NCI-H2227 (cell line): ENCODE measurements around the gene SCN8A.
A peak's percentile ranks its signal among the peaks of the same experiment; 100 is the strongest.
"Not testable (repeated sequence)": the region's sequence is repeated elsewhere in the genome, so short reads cannot be mapped to it uniquely, and the experiment has no call there.

Experiments used
- DNase-seq: peaks from one replicate; lab custom pipeline; 2025; ENCODE audit not compliant: unreplicated experiment; lab: John Stamatoyannopoulos, UW

The SCN8A gene

DNA sequence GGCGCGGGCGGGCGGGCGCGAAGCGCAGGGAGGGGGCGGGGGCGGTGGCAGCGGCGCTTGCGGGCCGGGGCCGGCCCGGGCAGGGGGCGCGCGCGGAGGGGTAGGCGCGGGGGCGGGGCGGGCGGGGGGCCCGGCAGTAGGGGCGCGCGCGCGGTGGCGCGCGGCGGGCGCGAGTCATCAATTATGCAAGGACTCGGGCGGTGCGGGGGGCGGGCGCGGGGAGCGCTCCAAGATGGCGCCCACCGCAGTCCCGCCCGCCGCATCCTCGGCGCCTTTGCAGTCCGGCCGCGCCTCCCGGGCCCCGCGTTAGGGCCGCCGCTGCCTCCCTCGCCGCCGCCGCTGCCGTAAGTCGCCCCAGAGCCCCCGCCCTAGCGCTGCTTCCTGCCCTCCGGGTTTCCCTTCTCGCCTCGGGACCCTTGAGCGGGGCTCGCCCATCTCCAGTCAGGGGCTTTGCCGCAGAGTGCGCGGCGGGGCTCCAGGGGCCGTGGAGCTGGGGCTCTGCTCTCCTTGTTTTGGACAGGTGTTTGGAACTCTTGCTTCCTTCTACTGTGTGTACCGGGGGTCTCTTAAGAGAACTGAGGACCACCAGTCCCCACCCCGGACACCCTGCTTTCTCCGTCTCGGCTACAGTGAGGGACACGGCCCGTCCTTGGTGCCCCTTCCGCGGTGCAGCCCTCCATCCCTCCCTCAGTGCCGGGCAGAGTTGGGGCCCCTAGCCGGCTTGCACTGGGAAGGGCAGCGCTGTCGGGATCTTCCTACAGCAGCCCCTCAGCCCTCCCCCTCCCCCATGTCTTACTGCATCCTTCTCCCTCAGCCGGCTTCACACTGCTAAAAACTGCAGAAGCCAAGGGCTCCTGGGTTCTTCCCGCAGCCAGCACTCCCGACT, at the start of gene SCN8A:
Gene SCN8A (plus strand): TSS at position 218 of the 886 bp plus-strand sequence. CDS start 71,585 bp downstream, outside the sequence.
- DNase-seq = peak; percentile 88

DNA sequence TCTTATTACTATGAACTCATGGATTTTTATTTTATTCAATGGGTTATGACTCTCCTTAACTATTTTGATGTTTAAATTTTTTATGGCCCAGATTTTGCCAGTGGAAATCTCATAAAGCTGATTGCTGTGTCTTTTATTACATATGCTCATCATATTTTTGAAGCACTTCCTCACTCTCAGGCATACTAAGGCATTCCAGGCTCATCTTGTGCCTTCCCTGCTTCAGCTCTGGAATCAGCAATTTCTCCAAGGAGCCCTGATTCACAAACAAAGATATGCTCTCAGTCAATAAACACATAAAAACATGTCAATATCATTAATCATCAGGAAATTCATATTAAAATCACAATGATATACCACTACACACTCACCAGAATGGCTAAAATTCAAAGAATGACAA, 44.9 kb upstream of the SCN8A start:
- DNase-seq = no peak

DNA sequence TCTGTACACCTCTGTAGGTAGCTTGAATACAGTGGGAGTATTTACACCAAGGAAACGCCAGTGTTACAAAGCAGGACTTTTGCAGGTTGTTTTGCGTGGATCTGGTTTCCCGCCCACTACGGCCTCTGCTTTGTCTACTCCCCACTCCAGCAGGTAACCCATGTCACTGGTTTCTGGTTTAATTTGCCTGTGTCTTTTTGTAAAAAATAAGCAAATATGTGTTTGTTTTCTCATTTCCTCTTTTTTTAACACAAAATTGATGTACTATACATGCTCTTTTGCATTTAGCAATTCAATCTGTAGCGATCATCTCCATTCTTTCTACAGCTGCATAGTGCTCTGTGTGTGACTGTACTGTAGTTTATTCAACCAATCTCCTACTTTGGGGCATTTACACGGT, 43.4 kb upstream of the SCN8A start:
- DNase-seq = no peak

DNA sequence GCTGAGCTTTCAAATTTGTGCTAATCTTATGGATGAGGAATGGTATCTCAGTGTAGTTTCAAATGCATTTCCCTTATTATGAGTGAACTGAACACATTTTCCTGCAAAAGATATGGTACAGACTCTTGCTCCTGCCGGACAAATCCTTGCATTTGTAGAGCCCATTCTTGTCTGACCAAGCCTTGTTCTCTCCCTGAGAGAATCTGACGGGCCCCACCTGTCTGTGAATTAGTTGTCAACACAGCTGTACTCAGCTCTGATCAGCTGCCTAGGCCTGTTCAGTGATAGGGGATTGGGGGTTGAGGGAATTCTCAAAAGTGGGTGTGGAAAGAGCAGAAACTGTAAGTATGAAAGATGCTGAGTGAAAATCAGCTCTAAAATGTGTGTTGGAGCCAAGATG, 42.8 kb upstream of the SCN8A start:
- no peak for DNase-seq

DNA sequence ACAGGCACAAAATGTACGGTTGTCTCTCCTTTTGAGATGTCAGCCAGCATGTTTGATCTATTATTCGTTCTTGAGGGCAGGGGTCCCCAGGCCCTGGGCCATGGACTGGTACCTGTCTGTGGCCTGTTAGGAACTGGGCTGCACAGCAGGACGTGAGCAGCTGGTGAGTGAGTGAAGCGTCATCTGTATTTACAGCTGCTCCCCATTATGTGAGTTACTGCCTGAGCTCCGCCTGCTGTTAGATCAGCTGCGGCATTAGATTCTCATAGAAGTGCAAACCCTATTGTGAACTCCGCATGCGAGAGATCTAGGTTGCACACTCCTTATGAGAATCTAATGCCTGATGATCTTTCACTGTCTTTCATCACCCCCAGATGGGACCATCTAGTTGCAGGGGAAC, 41.4 kb upstream of the SCN8A start:
- no peak for DNase-seq

DNA sequence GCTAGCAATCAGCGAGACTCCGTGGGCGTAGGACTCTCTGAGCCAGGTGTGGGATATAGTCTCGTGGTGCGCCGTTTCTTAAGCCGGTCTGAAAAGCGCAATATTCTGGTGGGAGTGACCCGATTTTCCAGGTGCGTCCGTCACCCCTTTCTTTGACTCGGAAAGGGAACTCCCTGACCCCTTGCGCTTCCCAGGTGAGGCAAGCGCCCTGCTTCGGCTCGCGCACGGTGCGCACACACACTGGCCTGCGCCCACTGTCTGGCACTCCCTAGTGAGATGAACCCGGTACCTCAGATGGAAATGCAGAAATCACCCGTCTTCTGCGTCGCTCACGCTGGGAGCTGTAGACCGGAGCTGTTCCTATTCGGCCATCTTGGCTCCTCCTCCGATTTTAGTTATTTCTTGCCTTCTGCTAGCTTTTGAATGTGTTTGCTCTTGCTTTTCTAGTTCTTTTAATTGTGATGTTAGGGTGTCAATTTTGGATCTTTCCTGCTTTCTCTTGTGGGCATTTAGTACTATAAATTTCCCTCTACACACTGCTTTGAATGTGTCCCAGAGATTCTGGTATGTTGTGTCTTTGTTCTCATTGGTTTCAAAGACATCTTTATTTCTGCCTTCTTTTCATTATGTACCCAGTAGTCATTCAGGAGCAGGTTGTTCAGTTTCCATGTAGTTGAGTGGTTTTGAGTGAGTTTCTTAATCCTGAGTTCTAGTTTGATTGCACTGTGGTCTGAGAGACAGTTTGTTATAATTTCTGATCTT, 22.6 kb upstream of the SCN8A start:
- DNase-seq = not testable (repeated sequence)

DNA sequence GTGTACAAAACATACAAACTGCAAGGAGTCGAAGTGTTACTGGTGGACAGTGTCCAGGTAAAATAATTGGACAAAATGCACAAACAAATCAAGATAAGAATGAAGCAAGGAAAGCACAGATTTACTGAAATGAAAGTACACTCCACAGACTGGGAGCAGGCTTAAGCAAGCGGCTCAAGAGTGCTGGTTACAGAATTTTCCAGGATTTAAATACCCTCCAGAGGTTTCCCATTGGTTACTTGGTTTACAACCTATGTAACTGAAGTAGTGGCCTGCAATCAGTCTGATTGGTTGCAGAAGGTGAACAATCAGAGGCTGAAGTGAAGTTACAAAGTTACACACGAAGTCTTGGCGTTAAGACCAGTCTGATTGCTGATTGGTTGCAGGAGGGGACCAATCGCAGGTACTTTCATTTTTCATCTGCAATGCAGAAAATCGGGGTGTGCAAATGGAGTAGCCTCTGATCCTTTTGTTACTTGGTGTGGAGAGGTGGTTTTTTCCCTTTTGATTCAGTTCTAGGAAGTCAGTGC, 11.6 kb upstream of the SCN8A start:
- DNase-seq = no peak

DNA sequence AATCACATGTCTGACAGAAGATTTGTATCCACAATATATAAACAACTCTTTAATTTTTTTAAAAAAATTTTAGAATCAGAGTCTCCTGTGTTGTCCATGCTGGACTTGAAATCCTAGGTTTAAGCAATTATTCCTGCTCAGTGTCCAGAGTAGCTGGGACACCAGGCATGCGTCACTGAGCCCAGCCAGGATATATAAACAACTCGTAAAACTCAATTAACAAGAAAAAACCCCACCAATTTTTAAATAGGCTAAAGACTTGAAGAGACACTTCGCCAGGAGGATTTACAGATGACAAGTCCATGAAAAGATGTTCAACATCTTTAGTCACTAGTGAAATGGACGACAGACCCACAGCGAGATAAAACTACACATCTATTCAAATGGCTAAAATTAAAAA, 2.0 kb upstream of the SCN8A start:
- no peak for DNase-seq

DNA sequence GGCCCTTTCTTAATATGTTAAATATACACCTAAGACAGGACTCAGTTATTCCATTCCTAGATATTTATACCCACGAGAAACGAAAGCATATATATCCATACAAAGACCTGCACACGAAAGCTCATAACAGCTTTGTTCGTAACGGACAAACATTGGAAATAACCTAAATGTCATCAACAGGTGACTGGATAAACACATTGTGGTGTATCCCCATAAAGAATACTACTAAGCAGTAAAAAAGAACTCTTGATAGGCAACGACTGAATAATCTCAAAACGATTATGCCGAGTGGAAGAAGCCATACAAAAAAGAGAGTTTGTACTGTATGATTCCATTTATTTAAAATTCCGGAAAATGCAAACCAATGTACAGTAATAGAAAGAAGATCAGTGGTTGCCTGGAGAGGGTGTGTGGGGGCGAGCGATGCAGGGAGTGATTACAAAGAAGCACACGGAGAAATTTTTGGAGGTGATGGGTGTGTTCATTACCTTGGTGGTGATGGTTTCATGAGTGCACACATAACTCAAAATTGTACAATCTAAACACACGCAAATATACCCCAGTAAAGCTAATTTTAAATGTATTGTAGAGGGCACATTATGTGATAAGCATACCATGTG, 1.4 kb upstream of the SCN8A start:
- no peak for DNase-seq

DNA sequence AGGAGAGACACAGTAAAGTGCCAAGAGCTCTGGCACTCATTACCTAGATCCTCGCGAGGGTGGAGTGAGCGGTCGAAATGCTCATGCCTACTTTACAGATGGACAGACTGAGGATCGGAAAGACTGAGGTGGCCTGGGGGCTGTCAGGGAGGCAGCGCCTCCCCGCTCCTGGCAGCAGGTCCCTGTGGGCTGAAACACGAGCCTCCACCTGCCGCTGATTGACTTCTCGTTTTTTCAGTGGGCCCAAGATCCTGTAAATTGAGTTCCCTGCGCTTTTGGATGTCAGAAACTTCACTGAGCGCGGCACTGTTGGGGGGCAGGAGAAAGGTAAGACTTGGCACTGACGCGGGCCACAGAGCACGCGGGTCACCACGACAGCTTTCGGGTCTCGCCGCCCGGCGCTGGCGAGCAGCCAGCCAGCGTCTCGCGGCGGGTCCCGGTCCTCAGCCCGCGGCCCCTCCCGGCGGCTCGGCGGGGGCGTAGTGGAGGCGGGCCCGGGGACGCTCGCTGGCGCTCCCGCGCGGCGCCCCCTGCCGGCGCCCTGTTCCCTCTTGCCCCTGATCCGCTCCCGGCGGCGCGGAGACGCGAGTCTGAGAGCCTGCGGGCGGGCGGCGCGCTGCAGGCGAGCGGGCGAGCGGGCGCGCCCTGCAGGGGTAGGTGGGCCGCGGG, 552 bp upstream of the SCN8A start:
- peak; percentile 93 for DNase-seq

DNA sequence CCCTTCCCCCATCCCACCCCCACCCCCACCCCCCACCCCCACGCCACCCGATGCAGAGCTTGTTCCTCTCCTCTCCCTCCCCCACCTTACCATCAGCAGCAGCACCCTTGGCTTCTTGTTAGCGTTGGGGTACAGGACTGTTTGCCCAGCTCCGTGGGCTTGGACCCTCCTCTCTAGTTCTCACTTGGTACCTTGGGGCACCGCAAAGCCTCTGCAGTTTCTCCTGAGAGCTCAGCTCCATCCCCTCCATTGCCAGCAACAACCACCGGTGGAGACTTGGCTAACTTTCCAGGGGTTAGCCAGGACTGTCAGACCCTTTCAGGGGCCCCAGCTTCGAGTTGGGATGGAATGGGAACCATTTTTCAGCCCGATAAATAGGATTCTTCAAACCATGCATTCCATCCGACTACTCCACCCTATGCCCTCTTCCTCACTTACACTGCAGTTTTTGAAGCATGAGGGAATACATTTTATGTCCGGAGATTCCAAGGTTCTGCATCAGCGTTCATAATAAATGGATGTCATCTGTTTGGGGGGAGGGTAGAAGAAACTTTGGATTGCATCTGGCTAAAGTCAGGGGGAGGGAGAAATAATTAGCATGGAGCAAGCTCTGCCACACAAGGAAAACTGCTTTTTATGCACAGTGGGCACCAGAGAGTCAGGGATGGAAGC, 1.1 kb downstream of the SCN8A start:
- DNase-seq = peak; percentile 9

DNA sequence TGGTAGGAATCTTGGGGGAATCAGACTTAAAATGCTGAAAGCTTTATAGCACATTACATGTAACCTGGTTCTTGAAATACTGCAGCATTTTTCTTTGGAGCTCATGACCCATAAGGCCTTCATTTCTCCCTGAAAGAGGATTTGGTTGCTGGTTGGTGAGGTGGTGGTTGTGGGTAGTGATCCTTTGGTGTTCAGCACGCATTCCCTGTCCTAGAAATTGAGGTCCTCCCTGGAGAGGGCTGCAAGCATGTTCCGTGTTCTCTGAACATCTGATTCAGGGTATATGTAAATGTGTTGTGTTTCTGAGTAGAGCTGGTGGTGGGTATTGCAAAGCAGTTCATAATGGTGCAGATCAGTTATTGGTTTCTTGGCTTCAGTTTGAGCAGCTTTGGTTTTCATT, 2.0 kb downstream of the SCN8A start:
- no peak for DNase-seq

DNA sequence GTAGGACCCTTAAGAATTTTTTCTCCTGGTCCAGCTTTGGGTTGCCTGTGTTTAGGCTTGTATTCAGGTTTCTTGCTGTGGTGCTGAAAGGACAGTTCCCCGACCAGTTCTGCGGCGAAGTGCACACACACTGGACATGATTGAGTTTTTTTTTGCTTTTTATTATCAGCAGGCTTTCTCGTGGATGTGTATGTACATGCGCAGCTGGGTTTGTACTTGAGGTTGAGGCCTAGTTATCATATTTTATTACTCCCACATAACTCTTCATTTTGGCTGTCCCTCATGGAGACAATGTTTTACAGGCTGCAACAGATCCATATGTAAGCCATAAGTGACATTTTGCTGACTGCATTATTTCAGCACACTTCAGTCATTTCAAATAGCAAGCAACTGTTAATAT, 2.5 kb downstream of the SCN8A start:
- no peak for DNase-seq

DNA sequence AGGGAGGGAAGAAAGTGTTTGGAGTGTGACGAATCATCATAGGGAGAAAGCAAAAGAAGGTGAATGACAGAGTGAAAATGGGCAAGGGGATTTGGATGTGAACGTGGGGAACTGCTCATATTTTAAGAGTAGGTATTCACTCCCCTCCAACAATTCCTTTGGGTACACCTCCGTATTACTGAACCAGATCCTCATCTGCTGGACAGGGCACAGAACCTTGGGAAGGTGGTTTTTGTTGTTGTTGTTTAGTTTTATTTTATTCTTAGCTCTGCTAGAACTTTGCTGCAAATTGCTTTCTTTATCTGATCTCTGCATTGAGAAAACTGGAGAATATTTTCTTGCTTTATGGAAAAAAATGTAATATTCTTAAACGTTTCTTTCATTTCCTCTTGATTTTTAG, 7.1 kb downstream of the SCN8A start:
- DNase-seq = no peak

DNA sequence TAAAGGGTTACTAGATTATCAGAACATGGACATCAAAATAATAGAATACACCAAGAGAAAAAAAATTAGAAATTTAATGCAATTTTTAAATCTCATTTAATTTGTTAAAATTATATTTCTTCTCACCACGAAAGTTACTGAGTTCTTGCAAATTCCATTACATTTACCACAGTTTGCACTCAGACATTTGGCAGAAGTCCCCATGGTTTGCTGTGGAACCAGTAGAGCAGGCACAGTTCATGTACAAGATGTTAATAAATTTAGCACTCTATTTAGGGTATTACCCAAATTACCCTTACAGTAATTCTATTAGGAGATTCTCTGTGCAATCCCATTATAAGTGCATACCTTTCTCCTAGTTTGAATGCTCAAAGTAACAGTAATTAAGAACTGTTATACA, 9.7 kb downstream of the SCN8A start:
- no peak for DNase-seq

DNA sequence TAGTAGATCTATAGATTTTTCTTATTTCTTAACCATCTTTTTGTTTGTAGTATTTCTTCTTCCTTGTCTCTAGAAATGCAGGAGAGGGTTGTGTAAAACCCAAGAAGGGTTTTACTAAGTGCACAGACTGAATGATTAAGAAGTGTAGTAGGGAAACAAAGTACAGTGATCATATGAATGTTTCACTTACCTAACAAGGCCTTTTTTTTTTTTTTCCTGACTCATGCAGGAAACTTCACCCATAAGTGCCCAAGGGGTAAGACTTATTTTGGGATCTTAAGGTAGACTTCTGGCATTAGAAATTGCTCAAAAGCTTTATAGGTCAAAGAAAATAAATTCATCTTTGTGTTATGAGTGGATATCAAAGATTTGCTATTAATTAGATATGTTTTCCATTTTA, 10.2 kb downstream of the SCN8A start:
- no peak for DNase-seq

DNA sequence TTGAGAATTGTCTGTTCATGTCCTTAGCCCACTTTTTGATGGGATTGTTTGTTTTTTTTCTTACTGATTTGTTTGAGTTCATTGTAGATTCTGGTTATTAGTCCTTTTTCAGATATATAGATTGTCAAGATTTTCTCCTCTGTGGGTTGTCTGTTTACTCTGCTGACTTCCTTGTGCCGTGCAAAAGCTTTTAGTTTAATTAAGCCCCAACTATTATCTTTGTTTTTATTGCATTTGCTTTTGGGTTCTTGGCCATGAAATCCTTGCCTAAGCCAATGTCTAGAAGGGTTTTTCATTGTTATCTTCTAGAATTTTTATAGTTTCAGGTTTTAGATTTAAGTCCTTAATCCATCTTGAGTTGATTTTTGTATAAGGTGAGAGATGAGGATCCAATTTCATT, 14.9 kb downstream of the SCN8A start:
- not testable (repeated sequence) for DNase-seq

DNA sequence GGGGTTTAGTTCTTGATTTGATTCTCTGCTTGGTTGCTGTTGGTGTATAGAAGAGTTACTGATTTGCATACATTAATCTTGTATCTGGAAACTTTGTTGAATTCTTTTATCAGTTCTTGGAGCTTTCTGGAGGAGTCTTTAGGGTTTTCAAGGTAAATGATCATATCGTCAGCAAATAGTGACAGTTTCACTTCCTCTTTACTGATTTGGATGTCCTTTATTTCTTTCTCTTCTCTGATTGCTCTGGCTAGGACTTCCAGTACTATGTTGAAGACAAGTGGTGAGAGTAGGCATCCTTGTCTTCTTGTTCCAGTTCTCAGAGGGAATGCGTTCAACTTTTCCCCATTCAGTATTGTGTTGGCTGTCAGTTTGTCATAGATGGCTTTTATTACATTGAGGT, 16.2 kb downstream of the SCN8A start:
- DNase-seq = not testable (repeated sequence)

DNA sequence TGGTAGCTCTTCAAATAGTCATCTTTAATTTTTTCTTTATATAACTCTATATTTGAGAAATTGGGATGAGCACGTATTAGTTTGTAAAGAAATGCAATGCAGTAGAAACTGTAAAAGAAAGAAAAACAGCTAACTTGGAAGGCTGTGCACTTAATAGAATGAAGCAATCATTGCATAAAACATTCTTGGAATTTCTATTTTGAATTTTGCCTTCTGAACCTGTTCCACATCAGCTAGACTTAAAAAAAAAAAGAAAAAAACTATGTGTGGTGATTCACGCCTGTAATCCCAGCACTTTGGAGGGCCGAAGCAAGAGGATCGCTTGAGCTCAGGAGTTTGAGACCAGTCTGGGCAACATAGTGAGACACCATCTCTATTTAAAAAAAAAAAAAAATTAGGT, 29.4 kb downstream of the SCN8A start:
- no peak for DNase-seq

DNA sequence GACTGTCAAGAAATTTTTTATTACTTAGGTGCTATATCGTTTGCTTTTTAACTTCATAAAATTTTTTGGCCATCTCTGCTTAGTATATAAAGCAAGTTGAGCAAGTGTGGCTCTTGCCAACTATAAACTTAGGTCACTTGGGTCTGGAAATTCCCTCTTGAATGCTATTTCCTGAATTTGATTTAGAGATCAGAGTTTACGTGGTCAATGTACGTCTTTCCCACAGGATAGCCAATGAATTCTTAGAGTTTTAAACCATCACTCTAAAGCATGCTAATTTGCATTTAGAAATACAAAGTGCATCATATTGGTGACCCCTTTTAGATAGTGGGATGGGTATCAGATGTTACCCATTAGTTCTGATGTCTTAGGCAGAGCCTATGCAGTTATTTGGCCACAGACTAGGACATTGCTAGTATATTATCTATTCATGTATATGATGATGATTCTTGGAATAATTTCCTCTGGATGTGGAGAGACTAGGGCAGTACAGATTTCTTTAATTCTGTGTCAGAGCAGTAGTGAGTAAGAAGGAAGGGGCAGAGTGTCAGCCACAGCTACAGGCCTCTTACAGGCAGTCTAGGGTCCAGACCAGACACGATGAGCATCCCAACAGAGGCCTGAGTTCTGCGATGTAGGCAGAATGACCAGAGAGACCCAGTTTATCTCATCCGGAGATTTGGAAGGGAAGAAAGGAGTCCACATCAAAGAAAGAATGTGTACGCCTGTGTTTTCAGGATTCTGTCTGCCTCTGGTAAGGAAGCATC, 30.3 kb downstream of the SCN8A start:
- no peak for DNase-seq
